Testis (tissue), 3 donors: ENCODE results near the gene GMPS. TPM values are rescaled to one million over a fixed set of nuclear protein-coding genes. Genes with fewer than 3 reads are reported as not detected.

Experiments used
- DNase-seq: peaks from one replicate; pipeline ENCODE4 v3.0.0-alpha.2; 2019
- H3K27ac ChIP-seq, 2 donors: fragments of 200-600 bp; sonication (generic); one replicate each; pipeline ENCODE4 v1.5.1; 2019
- H3K27me3 ChIP-seq: fragments of 200-600 bp; sonication (generic); one replicate; pipeline ENCODE4 v1.5.1; 2019
- H3K36me3 ChIP-seq: fragments of 200-600 bp; sonication (generic); one replicate; pipeline ENCODE4 v1.5.1; 2017; ENCODE audit warnings: low read depth; ENCODE audit errors: missing control alignments
- H3K4me1 ChIP-seq: fragments of 200-600 bp; sonication (generic); one replicate; pipeline ENCODE4 v1.5.1; 2019
- H3K4me3 ChIP-seq, 2 donors: fragments of 200-600 bp; sonication (generic); one replicate each; pipeline ENCODE4 v1.5.1; 2017 to 2019
- H3K9me3 ChIP-seq: fragments of 200-600 bp; sonication (generic); one replicate; pipeline ENCODE4 v1.5.1; 2017
- CTCF ChIP-seq, 3 experiments: fragments of 450-650 bp in 2 of 3; fragments of 200-600 bp in 1 of 3; sonication (generic) in 1 of 3; IDR thresholded peaks; one replicate each; pipeline ENCODE4 v1.5.1; 2016 to 2019; ENCODE audit warnings: antibody characterized with exemption in 3 of 3, mild to moderate bottlenecking in 2 of 3, moderate library complexity in 1 of 3
- POLR2A ChIP-seq: fragments of 450-650 bp; IDR thresholded peaks from one replicate; pipeline ENCODE4 v1.6.1; 2017; ENCODE audit warnings: antibody characterized with exemption, mild to moderate bottlenecking, moderate library complexity
- WGBS, 2 donors: methylation state at CpG; one replicate each; pipeline ENCODE4 v1.1.5; 2018; 5-methylcytosine and 5-hydroxymethylcytosine counted together
- intact Hi-C: fragments of 100-400 bp; cut with DNase I; formaldehyde crosslinking; loops from one replicate; pipeline ENCODE4 v1.15.1; 2023; ENCODE audit warnings: low total_unique reads
- polyA plus RNA-seq: library from polyadenylated mRNA; stranded (reverse); fragments of 350-450 nt; fragmentation: Illumina TruSeq; extraction: RNeasy Lipid Tissue Mini Kit (QIAGEN cat#74804); gene quantifications from one replicate; pipeline ENCODE4 v1.2.3, GENCODE V29; 2014; ENCODE audit warnings: low read depth, low replicate concordance; ENCODE audit not compliant: insufficient read depth
- total RNA-seq, 2 donors: library from RNA; depleted of rRNA; stranded (reverse); fragments of >200 nt; gene quantifications; one replicate each; pipeline ENCODE4 v1.2.3, GENCODE V29; 2016

GMPS gene
- total and polyA plus RNA-seq, 3 donors from 2014 or later = 90.2 to 259 (median 129) TPM

- Histone ChIP-seq H3K27me3 (no peaks in the 10 kb centered on the region), H3K27ac (no peak overlapping the region), H3K9me3 (no peaks in the 10 kb centered on the region), H3K36me3 (no peaks in the 10 kb centered on the region), H3K4me1 (peaks cover 15% of the 10 kb centered on the region), H3K4me3 (no peak overlapping the region)
- intact Hi-C loops = no loop called here
- TF ChIP-seq POLR2A (no peak), CTCF (IDR thresholded peaks at IDR 0.05) (no peak)
- no peak for DNase-seq
- 72 to 74% methylated on average over 2 of the region's 2 CpGs for WGBS, 2 donors
Observed at GRCh38 chr3:155946178-155946577, 75.7 kb downstream of the GMPS start.

DNA sequence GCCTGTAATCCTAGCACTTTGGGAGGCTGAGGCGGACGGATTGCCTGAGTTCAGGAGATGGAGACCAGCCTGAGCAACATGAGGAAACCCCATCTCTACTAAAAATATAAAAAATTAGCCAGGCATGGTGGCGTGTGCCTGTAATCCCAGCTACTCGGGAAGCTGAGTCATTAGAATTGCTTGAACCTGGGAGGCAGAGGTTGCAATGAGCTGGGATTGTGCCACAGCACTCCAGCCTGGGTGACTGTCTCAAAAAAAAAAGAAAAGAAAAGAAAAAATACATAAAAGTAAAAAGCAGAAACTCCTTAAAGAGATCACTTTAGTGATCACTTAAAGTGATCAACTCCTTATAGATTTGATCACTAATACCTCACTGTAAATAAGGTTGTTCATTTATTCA, 78.0 kb downstream of the GMPS start:
- intact Hi-C loops = no loop called here
- no peak for DNase-seq
- no peaks in the 10 kb centered on the region for H3K27me3 ChIP-seq
- no peak overlapping the region for H3K27ac ChIP-seq
- H3K36me3 ChIP-seq = no peaks in the 10 kb centered on the region
- H3K4me1 ChIP-seq = peaks cover 31% of the 10 kb centered on the region
- TF ChIP-seq POLR2A (no peak), CTCF (IDR thresholded peaks at IDR 0.05) (no peak)
- no peaks in the 10 kb centered on the region for H3K9me3 ChIP-seq
- 71 to 72% methylated on average over 4 of the region's 4 CpGs for WGBS, 2 donors
- no peak overlapping the region for H3K4me3 ChIP-seq

- Histone ChIP-seq H3K27ac (no peak overlapping the region), H3K4me3 (no peak overlapping the region), H3K4me1 (peaks cover 31% of the 10 kb centered on the region), H3K9me3 (no peaks in the 10 kb centered on the region), H3K27me3 (no peaks in the 10 kb centered on the region), H3K36me3 (no peaks in the 10 kb centered on the region)
- TF ChIP-seq CTCF (IDR thresholded peaks at IDR 0.05) (no peak), POLR2A (no peak)
- DNase-seq = no peak
- WGBS, 2 donors = 39 to 56% methylated on average over 8 of the region's 8 CpGs
- intact Hi-C loops = no loop called here
Observed at GRCh38 chr3:155949453-155950217, 79.2 kb downstream of the GMPS start.

DNA sequence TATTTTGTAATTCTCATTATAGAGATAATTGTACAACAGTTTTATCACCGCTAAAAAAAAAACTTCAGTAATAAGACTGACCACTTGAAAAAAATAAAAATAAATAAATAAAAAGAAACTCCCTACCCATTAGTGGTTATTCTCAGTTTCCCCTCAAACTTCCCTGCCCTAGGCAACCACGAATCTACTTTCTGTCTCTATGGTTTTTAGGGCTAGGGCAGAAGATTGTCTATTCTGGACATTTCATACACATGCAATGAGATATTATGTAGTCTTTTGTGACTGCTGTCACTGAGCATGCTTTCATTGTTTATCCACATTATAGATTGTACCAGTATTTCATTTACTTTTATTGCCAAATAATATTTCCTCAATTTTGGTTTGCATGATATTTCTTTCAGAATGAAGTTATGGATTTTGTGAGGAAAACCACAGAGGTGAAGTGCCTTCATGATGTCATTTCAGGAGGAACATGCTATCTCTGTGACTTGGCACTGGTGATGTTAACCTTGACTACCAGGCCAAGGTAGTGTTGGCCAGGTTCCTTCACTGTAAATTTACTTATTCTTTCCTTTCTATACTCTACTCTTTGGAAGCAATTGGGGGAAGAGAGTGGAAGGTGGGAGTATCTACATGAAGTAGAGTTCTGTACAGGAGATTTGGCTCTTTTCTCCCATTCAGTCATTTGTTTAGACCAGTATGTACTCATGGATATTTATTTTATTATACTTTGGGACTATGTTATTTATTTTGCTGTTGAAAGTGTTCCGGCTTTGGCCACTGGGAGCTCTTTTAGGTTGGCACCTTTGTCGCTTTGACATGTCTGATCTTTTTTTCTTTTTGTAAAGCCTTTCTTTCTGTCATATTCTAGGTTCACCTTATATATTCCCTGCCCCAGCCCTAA, 86.3 kb downstream of the GMPS start:
- Histone ChIP-seq H3K4me3 (no peak overlapping the region), H3K36me3 (no peaks in the 10 kb centered on the region), H3K9me3 (no peaks in the 10 kb centered on the region), H3K4me1 (peaks cover 11% of the 10 kb centered on the region), H3K27ac (no peak overlapping the region), H3K27me3 (no peaks in the 10 kb centered on the region)
- DNase-seq = no peak
- no peak for TF ChIP-seq CTCF (IDR thresholded peaks at IDR 0.05)
- WGBS, 2 donors = 91% methylated on average over 4 of the region's 4 CpGs
- intact Hi-C loops = no loop called here
